ENCODE data around the gene NCMAP. TPM values are rescaled to one million over a fixed set of nuclear protein-coding genes. Genes with fewer than 3 reads are reported as not detected.

NCMAP gene, protein sequence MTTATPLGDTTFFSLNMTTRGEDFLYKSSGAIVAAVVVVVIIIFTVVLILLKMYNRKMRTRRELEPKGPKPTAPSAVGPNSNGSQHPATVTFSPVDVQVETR
- not detected in 2 replicates for total RNA-seq (2021)
- Bru-seq, nascent RNA = not detected
- BruChase-seq, experiment 1, labeled RNA remaining after a 2-hour chase = percentile 1 among the genes with signal in this experiment
- BruChase-seq, experiment 2, labeled RNA remaining after a 6-hour chase = not detected
- long read RNA-seq = 0 reads

DNA sequence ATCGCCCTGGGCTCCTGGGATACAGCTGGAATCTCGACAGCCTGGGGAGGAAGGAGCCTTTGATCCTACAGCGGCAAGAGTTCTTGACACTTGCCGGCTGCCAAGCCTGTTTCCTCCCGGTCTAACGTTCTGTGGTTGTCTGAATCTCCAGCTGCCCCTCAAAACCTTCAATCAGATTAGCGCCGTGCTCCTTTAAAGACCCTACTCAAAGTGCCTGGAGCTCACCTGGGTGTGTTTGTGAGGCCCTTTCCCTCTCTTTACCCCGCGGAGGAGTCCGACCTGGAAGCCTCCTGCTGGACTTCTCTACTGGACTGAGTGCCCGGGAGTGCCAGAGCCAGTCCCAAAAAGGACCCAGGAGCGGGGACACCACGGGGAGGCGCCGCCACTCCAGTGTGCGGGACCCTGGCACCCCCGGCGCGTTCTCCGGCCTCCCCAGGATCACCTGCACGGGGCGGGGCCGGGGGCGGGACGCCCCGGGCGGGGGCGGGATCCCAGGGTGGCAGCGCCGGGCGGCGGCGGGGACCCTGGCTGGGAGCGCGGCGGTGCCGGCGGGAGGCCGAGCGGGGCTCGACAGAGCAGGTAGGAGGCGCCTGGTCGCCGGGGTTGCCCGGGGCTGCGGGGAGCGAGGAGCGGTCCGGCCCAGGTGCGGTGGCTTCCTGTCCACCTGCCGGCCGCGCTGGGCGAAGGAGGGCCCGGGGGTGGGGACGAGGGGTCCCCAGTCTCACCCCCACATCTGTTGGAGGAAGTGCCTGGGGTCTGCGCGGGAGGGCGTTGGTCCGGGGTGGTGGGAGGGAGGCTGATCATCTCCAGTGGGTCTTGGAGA lies at the start of gene NCMAP:
NCMAP (plus strand) TSS at position 497 of the 823 bp plus-strand sequence. CDS start 39,344 bp downstream, outside the sequence.
- BruUV-seq (replicated peaks) = no TSS peak
- Histone ChIP-seq H3K4me1 (ENCODE audit: insufficient read depth, low read length, poor library complexity, severe bottlenecking) (no peaks in the 10 kb centered on the region), H3K27me3 (replicated peaks; ENCODE audit: insufficient read depth, low read depth, low read length, poor library complexity) (peaks cover 15% of the 10 kb centered on the region), H3K27ac (ENCODE audit: low read depth, low read length, poor library complexity, severe bottlenecking) (no peak within 1 kb of the TSS), H3K9me3 (ENCODE audit: low read depth, low read length, poor library complexity, severe bottlenecking) (no peaks in the 10 kb centered on the region), H3K4me3 (ENCODE audit: low read depth, low read length, poor library complexity, severe bottlenecking) (peak within 1 kb of the TSS; percentile 15), H3K36me3 (ENCODE audit: insufficient read depth, low read length, poor library complexity, severe bottlenecking) (no peaks in the 10 kb centered on the region)
- DNase-seq (ENCODE audit: low spot score) = no peak
- intact Hi-C loops (cut with micrococcal nuclease; ENCODE audit: unreplicated experiment) = no loop called here
- POLR2A ChIA-PET (ENCODE audit: low non-redundant PET) = no interaction called here
- CTCF ChIA-PET = no interaction called here
- TF ChIP-seq EZH2 (IDR thresholded peaks at IDR 0.05; ENCODE audit: borderline replicate concordance, low read depth, low read length, poor library complexity, severe bottlenecking) = no peak
- TF ChIP-seq, protein P1, sequence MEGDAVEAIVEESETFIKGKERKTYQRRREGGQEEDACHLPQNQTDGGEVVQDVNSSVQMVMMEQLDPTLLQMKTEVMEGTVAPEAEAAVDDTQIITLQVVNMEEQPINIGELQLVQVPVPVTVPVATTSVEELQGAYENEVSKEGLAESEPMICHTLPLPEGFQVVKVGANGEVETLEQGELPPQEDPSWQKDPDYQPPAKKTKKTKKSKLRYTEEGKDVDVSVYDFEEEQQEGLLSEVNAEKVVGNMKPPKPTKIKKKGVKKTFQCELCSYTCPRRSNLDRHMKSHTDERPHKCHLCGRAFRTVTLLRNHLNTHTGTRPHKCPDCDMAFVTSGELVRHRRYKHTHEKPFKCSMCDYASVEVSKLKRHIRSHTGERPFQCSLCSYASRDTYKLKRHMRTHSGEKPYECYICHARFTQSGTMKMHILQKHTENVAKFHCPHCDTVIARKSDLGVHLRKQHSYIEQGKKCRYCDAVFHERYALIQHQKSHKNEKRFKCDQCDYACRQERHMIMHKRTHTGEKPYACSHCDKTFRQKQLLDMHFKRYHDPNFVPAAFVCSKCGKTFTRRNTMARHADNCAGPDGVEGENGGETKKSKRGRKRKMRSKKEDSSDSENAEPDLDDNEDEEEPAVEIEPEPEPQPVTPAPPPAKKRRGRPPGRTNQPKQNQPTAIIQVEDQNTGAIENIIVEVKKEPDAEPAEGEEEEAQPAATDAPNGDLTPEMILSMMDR (conservative IDR thresholded peaks at IDR 0.05; ENCODE audit: low read depth, low read length) = no peak

DNA sequence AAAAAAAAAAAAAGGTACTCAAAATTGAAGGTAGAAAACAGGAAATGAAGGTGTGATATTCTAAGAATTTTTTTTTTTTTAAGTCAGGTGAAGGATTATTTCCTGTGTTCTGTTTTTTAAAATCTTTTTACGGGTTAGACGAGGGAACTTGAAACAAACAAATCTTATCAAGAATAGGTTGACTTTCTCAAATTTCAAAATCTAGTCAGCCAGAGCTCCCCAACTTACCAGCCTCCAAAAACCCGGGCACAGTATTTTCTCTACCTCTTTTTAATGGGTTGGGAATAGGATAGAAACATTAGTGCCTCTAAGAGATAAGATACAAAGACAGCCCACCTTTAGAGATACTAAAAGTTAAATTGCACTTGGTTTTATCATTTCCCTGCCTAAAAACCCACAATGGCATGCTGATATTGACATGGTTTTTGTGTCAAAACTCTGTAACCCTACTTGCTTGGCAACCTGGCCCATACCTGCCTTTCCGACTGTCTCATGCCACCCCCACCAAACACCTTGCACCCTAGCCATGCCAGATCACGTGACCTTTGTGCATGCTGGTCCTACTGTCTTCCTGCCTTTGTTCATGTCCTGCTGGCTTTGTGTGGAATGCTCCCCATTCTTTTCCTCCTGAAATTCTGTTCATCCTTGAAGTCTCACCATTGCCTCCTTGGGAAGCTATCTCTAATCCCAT lies 49.1 kb upstream of the NCMAP start:
- CTCF ChIA-PET = no interaction called here
- Histone ChIP-seq H3K27ac (ENCODE audit: low read depth, low read length, poor library complexity, severe bottlenecking) (no peak overlapping the region), H3K27me3 (replicated peaks; ENCODE audit: insufficient read depth, low read depth, low read length, poor library complexity) (no peaks in the 10 kb centered on the region), H3K4me3 (ENCODE audit: low read depth, low read length, poor library complexity, severe bottlenecking) (no peak overlapping the region), H3K9me3 (ENCODE audit: low read depth, low read length, poor library complexity, severe bottlenecking) (no peaks in the 10 kb centered on the region), H3K4me1 (ENCODE audit: insufficient read depth, low read length, poor library complexity, severe bottlenecking) (no peaks in the 10 kb centered on the region), H3K36me3 (ENCODE audit: insufficient read depth, low read length, poor library complexity, severe bottlenecking) (no peaks in the 10 kb centered on the region)
- no TSS peak for BruUV-seq (replicated peaks)
- intact Hi-C loops (cut with micrococcal nuclease; ENCODE audit: unreplicated experiment) = no loop called here
- DNase-seq (ENCODE audit: low spot score) = no peak
- TF ChIP-seq EZH2 (IDR thresholded peaks at IDR 0.05; ENCODE audit: borderline replicate concordance, low read depth, low read length, poor library complexity, severe bottlenecking) = no peak
- TF ChIP-seq, protein P1 (conservative IDR thresholded peaks at IDR 0.05; ENCODE audit: low read depth, low read length) = no peak
- POLR2A ChIA-PET (ENCODE audit: low non-redundant PET) = no interaction called here

DNA sequence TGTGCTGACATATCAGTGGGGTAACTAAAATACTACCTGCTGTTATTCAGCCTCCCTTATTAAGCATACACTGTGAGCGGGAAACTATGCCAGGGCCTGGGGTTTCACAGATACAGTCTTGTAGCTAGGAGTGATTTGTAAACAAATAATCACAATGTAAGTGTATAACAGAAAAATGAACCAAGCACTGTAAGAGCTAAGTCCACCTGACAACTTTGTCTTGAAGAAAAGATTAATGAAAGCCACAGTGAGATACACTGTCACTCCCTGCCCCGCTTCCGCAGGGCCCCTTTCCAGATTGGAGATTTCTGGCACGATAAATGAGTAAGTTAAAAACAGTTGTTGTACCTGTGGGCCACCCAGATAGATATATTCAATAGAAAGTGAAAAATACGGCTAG lies 48.5 kb upstream of the NCMAP start:
- POLR2A ChIA-PET (ENCODE audit: low non-redundant PET) = no interaction called here
- Histone ChIP-seq H3K36me3 (ENCODE audit: insufficient read depth, low read length, poor library complexity, severe bottlenecking) (no peaks in the 10 kb centered on the region), H3K9me3 (ENCODE audit: low read depth, low read length, poor library complexity, severe bottlenecking) (no peaks in the 10 kb centered on the region), H3K27ac (ENCODE audit: low read depth, low read length, poor library complexity, severe bottlenecking) (no peak overlapping the region), H3K4me1 (ENCODE audit: insufficient read depth, low read length, poor library complexity, severe bottlenecking) (no peaks in the 10 kb centered on the region), H3K4me3 (ENCODE audit: low read depth, low read length, poor library complexity, severe bottlenecking) (no peak overlapping the region), H3K27me3 (replicated peaks; ENCODE audit: insufficient read depth, low read depth, low read length, poor library complexity) (no peaks in the 10 kb centered on the region)
- TF ChIP-seq EZH2 (IDR thresholded peaks at IDR 0.05; ENCODE audit: borderline replicate concordance, low read depth, low read length, poor library complexity, severe bottlenecking) = no peak
- TF ChIP-seq, protein P1 (conservative IDR thresholded peaks at IDR 0.05; ENCODE audit: low read depth, low read length) = no peak
- CTCF ChIA-PET = no interaction called here
- no peak for DNase-seq (ENCODE audit: low spot score)
- no TSS peak for BruUV-seq (replicated peaks)
- intact Hi-C loops (cut with micrococcal nuclease; ENCODE audit: unreplicated experiment) = no loop called here
